CD4-positive, alpha-beta T cell treated with Interleukin-1 beta for 1 hour (primary cell): ENCODE results near the gene WNK2.
"Not testable (repeated sequence)": the region's sequence is repeated elsewhere in the genome, so short reads cannot be mapped to it uniquely, and the experiment has no call there.

ENCODE experiments used
- DNase-seq, 2 donors: peaks; one replicate each; pipeline ENCODE4 v3.0.0-alpha.2; 2020 to 2022

WNK2 gene

DNA sequence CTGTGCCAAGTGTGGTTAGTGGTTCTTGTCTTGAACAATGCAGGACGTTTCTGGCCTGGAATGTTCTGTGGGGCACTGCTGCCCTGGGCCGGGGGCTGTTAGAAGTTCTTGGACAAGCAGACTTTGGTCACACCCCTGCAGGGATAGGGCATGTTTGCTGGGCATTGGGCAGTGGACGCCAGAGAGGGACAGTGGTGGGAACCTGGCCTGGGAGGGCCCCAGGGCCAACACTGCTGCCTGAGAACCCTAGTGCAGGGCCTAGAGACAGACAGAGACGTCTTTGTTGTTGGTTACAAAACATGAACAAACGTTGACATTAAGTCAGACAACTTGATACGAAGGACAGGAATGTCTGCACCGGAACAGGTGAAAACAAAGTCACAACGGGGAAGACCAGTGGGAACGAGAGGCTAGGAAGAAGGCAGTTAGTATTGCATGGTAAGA is 57.0 kb downstream of the WNK2 start:
- DNase-seq, result no peak

DNA sequence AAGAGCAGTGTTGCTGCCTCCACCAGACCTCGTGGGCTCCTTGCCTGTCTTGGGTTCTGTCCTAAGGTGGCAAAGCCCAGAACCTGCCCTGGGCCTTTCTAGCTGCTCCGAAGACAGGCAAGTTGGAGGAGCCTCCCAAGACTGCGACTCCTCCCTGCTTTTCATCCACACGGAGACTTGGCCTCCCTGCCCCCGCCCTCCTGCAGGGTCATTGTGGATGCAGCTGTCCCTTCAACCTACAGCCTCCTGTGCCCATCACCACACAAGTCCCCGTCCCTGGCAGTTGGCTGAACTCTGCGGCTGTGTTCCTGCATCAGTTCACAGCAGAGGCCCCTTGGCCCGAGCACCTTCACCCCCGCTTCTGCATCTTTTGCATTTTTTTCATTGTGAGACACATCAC is 59.2 kb downstream of the WNK2 start:
- DNase-seq, result no peak

GRCh38 chr9:93244101-93244500 is 60.2 kb downstream of the WNK2 start:
- DNase-seq, result no peak

GRCh38 chr9:93244510-93245436 is 60.8 kb downstream of the WNK2 start:
- no peak for DNase-seq

DNA sequence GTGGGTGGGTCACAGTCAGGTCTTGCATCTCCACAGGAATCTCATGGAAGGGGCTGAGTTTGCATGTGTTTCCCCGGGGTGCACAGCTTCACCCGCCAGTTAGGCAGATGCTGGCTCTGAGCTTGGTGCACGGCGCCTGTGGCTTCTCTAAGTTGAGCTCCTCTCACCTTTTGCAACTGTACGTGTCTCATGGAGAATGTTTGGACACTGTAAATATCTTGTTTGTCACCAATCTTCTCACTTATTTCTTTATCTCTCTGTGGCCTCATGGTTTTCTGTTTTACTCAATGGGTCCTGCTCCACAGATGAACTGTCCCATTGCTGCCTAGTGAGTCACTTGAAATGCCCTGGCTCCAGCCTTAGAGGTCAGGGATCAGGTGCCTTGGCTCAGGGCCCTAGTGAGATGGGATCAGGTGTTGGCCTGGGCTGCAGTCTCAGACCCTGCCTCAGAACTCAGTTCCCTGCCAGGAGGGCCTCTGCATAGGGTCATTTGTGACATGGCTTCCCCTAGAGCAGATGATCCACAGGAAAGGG is 61.6 kb downstream of the WNK2 start:
- no peak for DNase-seq

DNA sequence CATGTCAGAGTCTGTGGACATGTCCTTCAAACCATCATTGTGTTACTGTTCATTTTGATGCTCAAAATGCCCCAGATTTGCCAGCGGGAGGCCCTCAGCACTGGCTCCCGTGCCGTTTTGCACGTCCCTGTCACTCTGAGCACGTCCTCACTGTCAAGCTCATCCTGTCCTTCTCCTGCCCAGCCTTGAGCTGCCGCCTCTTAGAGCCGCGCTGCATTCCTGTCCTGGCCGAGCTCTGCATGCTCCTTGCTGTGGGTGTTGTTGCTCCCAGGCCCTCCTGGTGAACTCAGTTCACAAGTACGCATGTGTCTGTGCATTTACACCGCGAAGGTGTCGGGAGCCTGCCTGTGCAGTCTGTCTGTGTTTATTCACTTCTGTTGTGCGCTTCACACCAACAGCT is 62.2 kb downstream of the WNK2 start:
- DNase-seq, result no peak

DNA sequence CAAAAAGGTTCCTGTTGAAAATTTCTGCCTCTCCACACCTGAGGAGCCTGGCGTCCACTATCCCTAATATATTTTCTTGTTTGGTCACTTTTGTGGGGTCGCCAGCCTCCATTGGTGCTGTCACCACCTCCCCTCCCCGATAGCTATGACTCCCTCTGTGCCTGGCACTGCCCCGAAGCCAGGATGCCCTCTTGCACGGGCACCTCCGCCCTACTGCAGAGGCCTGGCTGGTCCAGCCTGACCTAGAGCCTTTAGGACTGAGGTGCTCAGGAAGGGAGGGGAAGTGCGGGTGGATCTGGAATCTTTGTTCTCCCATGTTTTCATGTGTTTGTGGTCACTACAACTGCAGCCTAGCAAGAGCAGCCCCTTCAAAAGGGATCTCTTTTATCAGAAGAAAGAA is 62.6 kb downstream of the WNK2 start:
- no peak for DNase-seq

DNA sequence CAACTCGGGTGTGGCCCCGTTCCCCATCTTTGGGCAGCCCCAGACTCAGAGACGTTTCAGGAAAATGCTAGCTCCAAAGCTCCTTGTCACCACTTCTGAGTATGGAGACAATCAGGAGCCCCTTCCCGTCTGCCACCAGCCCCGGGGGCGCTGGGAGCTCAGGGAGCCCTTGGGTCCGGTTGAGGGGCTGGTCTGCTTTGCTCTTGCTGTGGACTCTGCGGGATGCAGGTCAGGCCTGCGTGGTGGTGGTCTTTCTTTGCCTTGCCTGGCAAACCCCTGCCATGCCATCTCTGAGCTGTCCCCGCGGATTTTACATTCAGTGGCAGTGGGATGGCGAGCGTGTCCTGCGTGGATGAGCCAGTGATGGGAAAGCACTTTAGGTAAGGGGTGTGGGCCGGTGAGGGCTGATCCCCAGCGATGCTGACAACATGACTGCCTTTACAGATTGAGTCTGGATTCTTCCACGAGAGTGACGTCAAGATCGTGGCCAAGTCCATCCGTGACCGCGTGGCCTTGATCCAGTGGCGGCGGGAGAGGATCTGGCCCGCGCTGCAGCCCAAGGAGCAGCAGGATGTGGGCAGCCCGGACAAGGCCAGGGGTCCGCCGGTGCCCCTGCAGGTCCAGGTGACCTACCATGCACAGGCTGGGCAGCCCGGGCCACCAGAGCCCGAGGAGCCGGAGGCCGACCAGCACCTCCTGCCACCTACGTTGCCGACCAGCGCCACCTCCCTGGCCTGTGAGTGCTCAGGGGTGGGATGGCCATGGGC is 63.3 kb downstream of the WNK2 start:
- DNase-seq, result no peak

GRCh38 chr9:93247892-93248291 is 64.0 kb downstream of the WNK2 start:
- no peak for DNase-seq

DNA sequence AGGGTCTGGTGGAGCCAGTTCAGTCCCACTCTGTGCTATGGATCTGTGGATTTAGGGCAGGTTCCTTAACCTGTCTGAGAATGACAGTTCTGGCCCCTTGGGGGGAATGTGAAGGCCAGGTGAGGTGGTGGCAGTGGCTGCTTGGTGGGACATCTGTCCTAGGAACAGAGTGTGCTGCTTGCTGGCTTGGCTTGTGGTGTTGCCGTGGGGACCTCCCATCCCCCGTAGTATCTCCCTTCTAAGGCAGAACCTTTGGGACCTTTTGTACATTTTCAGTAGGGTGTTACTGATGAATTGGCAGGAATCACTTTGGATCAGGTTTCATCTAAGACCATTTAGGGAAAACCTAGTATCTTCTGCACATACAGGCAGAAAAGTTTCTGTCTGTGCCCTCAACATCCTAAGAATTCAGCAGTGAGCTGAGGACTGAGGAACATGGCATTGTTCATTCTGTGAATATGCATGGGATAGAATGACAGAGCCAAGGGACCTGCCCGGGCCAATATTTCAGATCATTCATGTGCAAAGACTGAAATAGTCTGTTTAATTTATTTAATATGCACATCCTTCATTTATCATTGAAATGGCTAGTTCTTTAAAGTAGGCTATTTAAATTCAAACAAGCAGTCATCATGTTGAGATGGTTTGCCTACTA is 64.6 kb downstream of the WNK2 start:
- no peak for DNase-seq

GRCh38 chr9:93250185-93250584 is 66.2 kb downstream of the WNK2 start:
- DNase-seq, result no peak

- not testable (repeated sequence) for DNase-seq
Observed at GRCh38 chr9:93251309-93251708, 67.4 kb downstream of the WNK2 start.

DNA sequence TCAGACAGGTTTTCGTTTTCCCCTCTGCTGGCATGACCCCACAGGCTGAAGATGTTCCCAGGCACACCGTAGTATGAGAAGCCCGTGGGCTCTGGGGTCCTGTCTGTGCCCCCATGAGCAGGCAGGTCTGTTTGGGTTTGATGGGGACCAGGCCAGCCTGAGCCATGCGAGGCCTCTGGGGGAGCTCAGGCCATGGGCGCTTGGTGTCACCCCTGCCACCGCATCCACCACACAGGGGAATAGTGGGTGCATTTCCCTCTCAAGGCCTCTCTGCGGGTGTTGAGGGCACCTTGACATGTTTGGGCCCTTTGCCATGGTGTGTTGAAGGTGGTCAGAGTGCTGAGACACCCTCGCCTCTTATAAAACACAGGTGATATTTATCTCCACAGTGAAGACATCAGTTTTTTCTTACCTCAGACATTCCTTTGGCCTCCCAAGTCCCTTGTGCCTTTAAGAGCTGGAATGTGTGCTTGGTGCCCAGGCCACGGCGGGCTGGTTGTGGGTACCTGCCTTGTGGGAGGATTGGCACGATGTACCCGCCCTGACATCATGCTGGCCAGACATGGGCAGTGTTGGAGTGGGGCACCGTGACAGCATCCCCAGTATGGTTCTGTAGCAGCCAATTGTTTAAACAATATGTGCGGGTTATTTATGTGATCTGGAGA is 68.3 kb downstream of the WNK2 start:
- no peak for DNase-seq

DNA sequence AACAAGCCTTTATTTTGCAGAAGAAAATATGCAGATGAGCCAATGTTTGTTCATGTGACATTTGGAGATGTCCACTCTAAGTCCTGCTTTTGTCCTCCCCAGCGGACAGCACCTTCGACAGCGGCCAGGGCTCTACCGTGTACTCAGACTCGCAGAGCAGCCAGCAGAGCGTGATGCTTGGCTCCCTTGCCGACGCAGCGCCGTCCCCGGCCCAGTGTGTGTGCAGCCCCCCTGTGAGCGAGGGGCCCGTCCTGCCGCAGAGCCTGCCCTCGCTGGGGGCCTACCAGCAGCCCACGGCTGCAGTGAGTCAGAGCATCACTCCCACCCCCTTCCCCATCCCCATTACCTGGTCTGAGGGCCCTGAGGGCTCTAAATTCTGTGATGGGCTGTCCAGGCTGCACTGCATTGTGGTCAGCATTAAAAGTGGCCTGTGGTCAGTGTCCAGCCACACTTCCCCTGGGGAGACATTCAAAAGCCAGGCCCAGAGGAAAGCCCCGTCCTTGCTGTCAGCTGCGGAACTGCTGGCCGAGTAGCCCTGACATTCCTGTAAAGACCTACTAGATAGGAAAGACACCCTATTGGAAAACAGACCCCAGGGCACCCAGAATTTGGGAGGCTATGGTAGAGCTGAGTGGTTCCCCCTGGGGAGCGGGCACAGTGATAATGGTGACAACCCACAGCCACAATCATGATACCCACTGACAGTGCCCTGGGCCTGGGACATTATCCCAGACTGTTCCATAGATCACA is 69.0 kb downstream of the WNK2 start:
- no peak for DNase-seq

DNA sequence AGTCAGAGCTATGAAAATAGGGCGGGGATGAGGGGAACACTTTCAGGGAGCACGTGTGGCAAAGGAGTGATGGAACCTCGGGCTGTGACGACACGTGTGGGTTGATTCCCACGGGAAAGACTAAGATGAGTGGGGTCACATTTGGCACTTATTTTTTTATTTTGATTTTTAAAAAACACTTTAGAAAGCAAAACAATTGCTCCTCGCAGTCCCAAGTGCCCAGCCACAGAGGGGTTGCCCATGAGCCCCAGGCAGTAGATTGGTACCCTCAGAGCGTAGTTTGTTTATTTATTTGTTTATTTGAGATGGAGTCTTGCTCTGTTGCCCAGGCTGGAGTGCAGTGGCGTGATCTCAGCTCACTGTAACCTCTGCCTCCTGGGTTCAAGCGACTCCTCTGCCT is 69.7 kb downstream of the WNK2 start:
- no peak for DNase-seq

DNA sequence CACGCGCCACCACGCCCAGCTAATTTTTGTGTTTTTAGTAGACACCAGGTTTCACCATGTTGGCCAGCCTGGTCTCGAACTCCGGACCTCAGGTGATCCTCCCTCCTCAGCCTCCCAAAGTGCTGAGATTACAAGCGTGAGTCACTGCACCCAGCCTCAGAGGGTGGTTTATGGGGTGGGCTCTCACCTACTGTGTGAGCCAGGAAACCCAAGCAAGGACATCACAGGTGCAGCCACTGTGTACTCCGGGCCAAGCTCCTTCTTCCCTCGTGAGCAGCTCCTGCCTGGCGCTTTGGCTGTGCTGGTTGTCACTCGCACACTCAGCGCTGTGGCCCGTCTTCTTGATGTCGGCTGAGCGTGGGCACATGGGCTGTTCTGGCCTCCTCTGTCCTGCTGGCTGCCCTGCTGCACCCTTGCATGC is 70.1 kb downstream of the WNK2 start:
- DNase-seq, result no peak

GRCh38 chr9:93254806-93255493 is 71.0 kb downstream of the WNK2 start:
- no peak for DNase-seq

GRCh38 chr9:93255494-93255867 is 71.5 kb downstream of the WNK2 start:
- no peak for DNase-seq

- DNase-seq, result no peak
Observed at GRCh38 chr9:93255994-93256877, 72.3 kb downstream of the WNK2 start.
